HTR-8/SVneo (cell line): ENCODE results near the gene SCG2.
A peak's percentile ranks its signal among the peaks of the same experiment; 100 is the strongest.

Source experiments
- DNase-seq: peaks from one replicate; pipeline ENCODE4 v3.0.0; 2011; ENCODE audit warnings: low spot score, mixed read lengths; ENCODE audit not compliant: insufficient read length
- FAIRE-seq: peaks from 2 replicates; lab custom pipeline; 2011; peaks lifted over from hg19 to GRCh38; lab: Jason Lieb, UNC

SCG2 gene

GRCh38 chr2:223585666-223586065 is 16.5 kb downstream of the SCG2 start:
- DNase-seq, result no peak
- FAIRE-seq, result no peak

- no peak for FAIRE-seq
Observed at GRCh38 chr2:223582001-223582400, 20.2 kb downstream of the SCG2 start.

GRCh38 chr2:223580951-223581350 is 21.2 kb downstream of the SCG2 start:
- DNase-seq (no peak), FAIRE-seq (peak; percentile 76)

More at GRCh38 chr2:223582001-223582400, 20.2 kb downstream of the SCG2 start:
- no peak for DNase-seq

GRCh38 chr2:223578846-223579245 is 23.3 kb downstream of the SCG2 start:
- DNase-seq (no peak), FAIRE-seq (no peak)

DNA sequence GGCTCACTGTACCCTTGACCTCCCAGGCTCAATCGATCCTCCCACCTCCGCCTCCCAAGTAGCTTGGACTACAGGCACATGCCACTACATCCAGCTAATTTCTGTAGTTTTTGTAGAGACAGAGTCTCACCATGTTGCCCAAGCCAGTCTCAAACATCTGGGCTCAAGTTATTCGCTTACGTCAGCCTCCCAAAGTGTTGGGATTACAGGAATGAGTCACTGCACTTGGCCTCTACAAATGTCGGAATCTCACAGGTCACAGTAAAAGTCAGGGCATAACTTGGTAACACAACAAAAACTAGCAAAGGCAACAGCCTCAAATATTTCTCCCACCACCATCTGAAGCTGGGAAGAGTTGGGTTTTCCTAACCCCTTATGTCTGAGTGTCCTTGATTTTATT is 25.3 kb downstream of the SCG2 start:
- DNase-seq (peak; percentile 53), FAIRE-seq (peak; percentile 46)

DNA sequence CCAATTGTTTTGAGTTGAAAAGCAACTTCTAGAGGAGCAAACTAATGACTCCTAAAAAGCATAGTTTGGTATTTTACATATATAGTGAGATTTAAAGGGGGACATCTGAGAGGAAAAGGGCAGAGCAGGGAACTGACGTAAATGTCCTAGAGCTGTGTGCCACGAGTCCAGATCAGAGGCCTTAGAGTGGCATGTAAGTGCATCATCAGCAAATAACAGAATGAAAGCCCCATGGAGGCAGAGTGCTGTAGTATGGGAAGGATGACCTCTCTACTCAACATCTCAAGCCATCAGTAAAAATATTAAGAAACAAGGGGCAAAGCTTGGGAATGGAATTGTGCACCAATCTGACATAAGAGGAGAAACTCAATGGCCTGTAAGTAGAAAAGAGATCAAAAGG is 31.4 kb downstream of the SCG2 start:
- DNase-seq (no peak), FAIRE-seq (no peak)

- DNase-seq (no peak), FAIRE-seq (peak; percentile 48)
Observed at GRCh38 chr2:223566396-223566795, 35.8 kb downstream of the SCG2 start.

GRCh38 chr2:223563462-223563861 is 38.7 kb downstream of the SCG2 start:
- DNase-seq (peak; percentile 81), FAIRE-seq (peak; percentile 31)

- FAIRE-seq (no peak), DNase-seq (no peak)
Observed at GRCh38 chr2:223562078-223562477, 40.1 kb downstream of the SCG2 start.

GRCh38 chr2:223560749-223561435 is 41.3 kb downstream of the SCG2 start:
- FAIRE-seq, result no peak
- peak; percentile 46 for DNase-seq

DNA sequence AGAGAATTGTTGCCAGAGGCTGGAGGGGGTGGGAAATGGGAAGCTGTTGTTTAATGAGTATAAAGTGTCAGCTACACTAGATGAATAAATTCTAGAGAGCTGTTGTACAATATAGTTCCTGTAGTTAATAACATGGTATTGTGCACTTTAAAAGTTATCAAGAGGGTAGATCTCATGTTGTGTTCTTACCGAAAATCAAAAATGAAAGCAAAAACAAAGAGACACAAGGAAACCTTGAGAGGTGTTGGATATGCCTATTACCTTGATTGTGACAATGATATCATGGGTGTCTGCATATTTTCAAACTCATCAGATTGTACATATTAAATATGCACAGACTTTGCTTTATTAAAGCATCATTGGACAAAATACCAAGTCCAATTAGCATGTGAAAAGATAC is 43.2 kb downstream of the SCG2 start:
- DNase-seq (no peak), FAIRE-seq (no peak)

DNA sequence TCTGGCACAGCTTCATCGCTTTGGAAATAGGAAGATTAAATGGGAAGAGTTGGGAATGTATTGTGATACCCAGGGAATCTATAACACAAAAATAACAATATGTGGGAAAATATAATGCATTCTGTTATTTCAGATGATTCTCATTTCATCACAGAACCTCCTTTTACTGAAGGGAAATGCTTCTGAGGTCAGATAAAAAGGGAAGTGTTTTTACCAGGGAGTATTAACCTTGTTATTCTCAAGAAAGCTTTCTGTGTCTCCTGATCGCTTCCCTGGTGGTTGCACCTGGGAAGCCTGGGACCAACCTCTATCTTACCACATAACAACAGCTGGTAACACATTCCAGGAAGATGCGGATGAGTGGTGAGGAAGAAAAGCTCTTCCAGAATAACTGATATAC is 47.2 kb downstream of the SCG2 start:
- FAIRE-seq (no peak), DNase-seq (no peak)

- DNase-seq, result peak; percentile 90
- FAIRE-seq, result peak; percentile 93
Observed at GRCh38 chr2:223549215-223549614, 52.9 kb downstream of the SCG2 start.

GRCh38 chr2:223548194-223548593 is 54.0 kb downstream of the SCG2 start:
- FAIRE-seq (no peak), DNase-seq (no peak)
